Astrocyte of the cerebellum (primary cell): ENCODE data around the gene PRSS33.

Experiments
- DNase-seq: peaks from one replicate; pipeline ENCODE4 v3.0.0-alpha.2; 2011; ENCODE audit warnings: low read depth
- H3K4me3 ChIP-seq: 2 replicates; pipeline ENCODE4 v1.5.1; 2011; ENCODE audit warnings: mild to moderate bottlenecking, low read depth, low read length, moderate library complexity
- CTCF ChIP-seq: IDR thresholded peaks from 2 replicates; pipeline ENCODE4 v1.5.1; 2012; ENCODE audit warnings: low read length, low read depth, moderate library complexity, mild to moderate bottlenecking; ENCODE audit errors: missing control alignments
- in situ Hi-C: cut with HindIII; loops from 2 replicates; pipeline ENCODE4 v1.10.0; 2017; ENCODE audit warnings: low sequenced_read_pairs

PRSS33 gene

DNA sequence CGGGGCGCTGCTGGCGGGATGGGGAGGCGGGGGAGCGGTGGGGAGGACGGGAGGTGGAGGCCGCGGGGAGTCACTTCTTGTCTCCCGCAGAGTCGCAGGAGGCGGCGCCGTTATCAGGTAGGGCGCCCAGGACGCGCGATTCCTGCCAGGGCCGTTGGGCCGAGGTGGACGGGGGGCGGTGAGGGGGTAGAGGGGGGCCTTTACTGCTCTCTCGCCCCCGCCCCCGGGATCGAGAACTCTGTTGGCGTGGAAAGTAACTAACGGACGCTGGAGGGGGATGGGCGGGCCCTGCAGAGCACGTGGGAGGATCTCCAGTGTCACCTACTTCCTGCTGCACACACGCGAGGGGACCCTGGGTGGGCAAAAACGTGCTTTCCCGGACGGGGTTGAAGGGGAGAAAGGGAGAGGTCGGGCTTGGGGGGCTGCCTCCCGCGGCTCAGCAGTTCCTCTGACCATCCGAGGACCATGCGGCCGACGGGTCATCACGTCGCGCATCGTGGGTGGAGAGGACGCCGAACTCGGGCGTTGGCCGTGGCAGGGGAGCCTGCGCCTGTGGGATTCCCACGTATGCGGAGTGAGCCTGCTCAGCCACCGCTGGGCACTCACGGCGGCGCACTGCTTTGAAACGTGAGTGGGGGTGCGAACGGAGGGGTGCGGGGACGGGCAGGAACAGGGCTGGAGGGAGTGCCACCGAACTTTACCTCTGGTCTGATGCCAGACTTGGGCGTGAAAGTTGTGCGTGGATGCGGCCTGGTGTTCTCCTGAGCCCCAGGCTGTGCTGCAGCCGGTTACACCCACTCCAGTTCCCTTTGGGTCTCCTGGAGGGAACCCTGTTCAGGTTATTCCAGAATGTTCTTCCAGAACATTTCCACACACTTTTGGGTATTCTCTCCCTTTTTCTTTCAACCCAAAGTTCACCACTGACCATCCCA, 30.2 kb upstream of the PRSS33 start:
- no peak for TF ChIP-seq CTCF
- in situ Hi-C loops, result no loop called here
- DNase-seq, result no peak
- no peak overlapping the region for H3K4me3 ChIP-seq

- DNase-seq, result no peak
Measured at GRCh38 chr16:2816751-2817339, 29.5 kb upstream of the PRSS33 start, which contains the start of gene PRSS21. PRSS21 (plus strand) TSS chr16:2817237; CDS start chr16:2817269, 32 bp downstream.

DNA sequence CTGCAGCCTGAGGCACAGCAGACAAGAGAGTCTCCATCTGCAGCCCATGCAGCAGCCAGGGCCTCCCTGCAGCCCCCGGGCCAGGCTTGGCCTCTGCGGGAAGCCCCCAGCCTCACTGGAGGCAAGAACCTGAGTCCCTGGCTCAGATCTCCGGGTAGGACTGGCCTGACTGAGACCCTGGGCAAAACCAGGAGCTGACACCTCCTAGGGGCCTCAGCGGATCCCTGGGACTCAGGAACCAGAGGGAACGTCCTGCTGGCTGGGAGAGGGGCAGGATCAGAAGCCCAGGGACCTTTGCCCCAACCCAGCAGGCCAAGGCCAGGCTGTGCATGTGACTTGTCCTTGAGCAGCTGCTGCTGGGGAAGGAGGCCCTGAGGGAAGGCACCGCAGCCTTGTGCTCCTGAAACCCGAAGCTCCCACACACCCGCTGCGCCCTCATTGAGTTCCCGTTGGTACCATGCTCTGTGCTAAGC, 28.0 kb upstream of the PRSS33 start:
- no peak for DNase-seq
- no peak overlapping the region for H3K4me3 ChIP-seq
- in situ Hi-C loops, result no loop called here
- no peak for TF ChIP-seq CTCF

More at GRCh38 chr16:2816751-2817339, 29.5 kb upstream of the PRSS33 start, which contains the start of gene PRSS21:
- H3K4me3 ChIP-seq, result no peak within 1 kb of the TSS
- TF ChIP-seq CTCF, result no peak
- in situ Hi-C loops, result no loop called here

GRCh38 chr16:2814551-2815298, 27.4 kb upstream of the PRSS33 start:
- no peak for TF ChIP-seq CTCF
- DNase-seq, result no peak
- in situ Hi-C loops, result no loop called here
- no peak overlapping the region for H3K4me3 ChIP-seq

DNA sequence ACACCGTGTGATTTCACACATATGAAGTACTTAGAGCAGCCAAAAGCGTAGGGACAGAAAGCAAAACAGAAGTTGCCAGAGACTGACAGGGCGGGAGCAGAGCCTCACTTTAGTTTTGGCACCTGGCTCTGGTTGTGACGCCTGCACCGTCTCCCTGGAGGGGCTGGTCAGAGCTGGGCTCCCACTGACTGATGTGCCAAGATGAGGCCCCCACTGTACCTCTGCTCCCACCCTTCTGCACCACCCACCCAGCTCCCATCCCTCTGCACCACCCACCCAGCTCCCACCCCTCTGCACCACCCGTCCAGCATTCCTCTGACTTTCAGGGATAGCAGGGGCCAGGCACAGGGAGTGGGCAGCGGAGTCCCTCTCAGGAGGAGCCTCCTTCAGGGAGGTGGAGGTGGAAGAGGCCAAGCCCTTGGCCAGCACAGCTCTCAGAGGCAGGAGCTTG, 26.4 kb upstream of the PRSS33 start:
- TF ChIP-seq CTCF, result no peak
- DNase-seq, result no peak
- H3K4me3 ChIP-seq, result no peak overlapping the region
- in situ Hi-C loops, result no loop called here

DNA sequence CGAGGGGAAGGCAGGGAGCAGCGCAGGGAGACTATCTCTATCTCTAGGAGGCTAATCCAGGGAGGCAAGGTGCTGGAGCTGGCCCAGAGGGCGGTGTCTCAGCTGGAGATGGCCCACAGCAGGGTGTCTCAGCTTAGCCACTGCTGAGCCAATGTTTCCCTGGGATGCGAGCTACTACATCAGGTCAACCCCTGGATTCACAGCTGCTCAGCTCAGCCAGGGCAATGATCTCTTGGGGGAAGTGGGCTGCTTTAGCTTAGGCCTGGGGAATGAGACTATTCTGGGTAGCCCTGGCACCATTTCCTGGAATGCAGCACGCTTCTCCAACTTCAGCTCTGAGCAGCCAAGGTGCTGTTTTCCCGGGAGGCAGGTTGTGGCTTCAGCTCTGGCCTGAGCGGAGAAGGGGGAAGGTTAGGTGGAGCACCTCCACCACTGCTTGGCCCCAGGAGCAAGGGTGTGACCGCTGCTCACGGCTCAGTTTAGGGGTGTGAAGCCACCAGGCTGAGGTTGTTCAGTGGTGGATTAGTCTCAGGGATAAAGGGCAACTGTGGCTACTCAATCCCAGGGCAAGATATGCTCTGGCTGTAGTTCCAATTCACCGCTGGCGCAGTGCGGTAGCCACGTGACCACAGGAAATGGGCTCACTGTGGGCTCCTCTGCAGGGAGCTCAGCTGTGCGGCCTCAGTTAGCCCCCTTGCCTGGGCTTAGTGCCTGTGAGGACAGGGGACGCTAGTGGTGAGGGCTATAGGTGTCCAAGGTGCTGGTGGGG, 24.5 kb upstream of the PRSS33 start:
- no peak for TF ChIP-seq CTCF
- DNase-seq, result no peak
- in situ Hi-C loops, result no loop called here
- no peak overlapping the region for H3K4me3 ChIP-seq
